Activated CD4-positive, alpha-beta T cell treated with anti-CD3 and anti-CD28 coated beads for 1 hour (primary cell): ENCODE measurements around the gene ATG7.
"Not testable (repeated sequence)": the region's sequence is repeated elsewhere in the genome, so short reads cannot be mapped to it uniquely, and the experiment has no call there.

ENCODE experiments used
- DNase-seq: peaks from one replicate; pipeline ENCODE4 v3.0.0-alpha.2; 2020

Gene ATG7

GRCh38 chr3:11391174-11391879 is 119.1 kb downstream of the ATG7 start:
- no peak for DNase-seq

DNA sequence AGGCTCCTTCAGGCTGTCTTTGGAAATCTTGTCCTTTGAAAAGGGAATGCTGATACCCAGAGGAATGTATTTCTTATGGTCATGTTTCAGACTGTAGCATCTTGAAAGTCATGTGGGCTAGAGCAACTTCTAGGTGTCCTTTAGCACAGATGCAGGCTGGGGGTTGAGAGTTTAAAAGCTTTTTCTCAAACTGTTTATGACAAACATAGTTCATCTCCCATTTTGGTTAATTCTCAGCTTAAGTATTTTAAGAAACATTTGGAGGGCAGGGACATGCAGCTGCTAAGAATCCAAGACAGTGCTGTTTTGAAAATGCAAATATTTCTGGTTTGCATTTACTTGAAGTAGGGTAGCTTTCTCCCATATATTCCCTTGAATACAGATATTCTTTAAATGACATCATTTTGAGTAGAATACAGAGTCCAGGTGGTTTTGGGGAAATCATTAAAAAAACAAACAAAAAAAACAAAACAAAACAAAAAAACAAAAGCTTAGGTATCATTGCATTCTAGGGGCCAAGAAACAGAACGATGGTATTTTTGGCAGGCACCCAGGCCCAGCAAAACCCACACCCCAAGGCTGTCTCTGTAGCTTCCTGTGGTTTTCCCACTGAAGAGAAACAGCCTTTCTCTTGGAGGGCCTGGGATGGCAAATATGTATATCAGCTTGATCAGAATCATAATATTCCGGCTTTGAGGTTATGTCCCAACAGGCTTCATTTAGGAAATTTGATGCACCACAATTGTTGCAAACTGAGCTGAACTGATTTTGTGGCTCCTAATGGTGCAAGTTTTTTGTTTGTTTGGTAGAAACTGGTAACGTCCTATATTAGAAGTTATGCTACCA is 120.0 kb downstream of the ATG7 start:
- no peak for DNase-seq

- no peak for DNase-seq
These were observed 120.6 kb downstream of the ATG7 start for GRCh38 chr3:11392860-11393114.

DNA sequence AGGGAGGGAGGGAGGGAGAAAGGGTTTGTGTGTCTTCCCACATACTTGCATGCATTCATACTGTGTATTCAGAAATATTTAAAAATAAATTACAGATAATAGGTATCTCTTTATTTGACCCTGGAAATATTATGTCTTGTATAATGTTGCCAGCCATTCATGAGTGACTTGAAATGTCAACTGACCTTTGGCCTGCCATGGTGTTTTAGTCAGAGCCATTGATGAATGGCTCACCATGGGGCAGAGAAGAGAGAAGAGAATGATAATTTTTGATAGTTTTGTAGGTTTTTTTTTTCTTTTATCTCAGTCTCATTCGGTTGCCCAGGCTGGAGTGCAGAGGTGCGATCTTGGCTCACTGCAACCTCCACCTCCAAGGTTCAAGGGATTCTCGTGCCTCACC is 121.2 kb downstream of the ATG7 start:
- no peak for DNase-seq

- DNase-seq: no peak
These were observed 122.2 kb downstream of the ATG7 start for GRCh38 chr3:11394392-11394791.

- no peak for DNase-seq
These were observed 128.0 kb downstream of the ATG7 start for GRCh38 chr3:11400213-11400612.

DNA sequence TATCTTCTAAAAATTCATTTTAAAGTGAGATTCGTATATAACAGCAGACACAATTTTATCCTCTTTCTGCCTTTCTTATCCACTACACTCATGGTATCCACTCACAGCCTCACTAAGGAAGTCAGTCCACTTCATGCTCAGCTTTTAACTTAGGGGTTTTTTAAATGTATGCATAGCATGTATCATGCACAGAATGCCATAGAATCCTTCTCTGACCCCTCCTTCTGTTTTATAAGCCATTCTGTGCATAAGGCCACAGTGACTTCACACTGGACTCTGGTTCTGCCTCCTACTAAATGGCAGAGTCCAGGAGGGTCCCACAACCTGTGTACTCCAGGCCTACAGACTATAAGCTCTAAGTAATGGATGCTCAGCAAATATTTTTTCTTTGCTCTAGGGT is 129.2 kb downstream of the ATG7 start:
- no peak for DNase-seq

DNA sequence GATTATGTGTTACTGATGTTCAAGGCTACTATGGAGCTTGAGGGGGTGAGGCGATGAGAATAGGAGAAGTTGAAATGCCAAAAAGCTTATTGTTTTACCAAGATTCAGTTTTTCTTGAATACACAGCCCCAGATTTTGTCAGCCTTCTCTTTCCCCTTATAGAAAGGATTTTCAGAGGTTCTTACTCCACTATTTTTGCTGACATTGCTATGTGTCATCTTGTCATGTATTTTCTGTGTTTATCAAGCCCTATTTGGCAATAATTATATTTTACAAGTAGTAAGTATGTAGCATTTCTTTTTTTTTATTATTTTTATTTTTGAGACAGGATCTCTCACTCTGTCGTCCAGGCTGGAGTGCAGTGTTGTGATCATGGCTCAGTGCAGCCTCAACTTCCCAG is 133.1 kb downstream of the ATG7 start:
- DNase-seq: no peak

- DNase-seq: no peak
These were observed 135.4 kb downstream of the ATG7 start for GRCh38 chr3:11407644-11408043.

- DNase-seq: not testable (repeated sequence)
These were observed 136.2 kb downstream of the ATG7 start for GRCh38 chr3:11408324-11408859.

GRCh38 chr3:11410564-11410963 is 138.4 kb downstream of the ATG7 start:
- DNase-seq: no peak

- no peak for DNase-seq
These were observed 139.8 kb downstream of the ATG7 start for GRCh38 chr3:11411956-11412355.

DNA sequence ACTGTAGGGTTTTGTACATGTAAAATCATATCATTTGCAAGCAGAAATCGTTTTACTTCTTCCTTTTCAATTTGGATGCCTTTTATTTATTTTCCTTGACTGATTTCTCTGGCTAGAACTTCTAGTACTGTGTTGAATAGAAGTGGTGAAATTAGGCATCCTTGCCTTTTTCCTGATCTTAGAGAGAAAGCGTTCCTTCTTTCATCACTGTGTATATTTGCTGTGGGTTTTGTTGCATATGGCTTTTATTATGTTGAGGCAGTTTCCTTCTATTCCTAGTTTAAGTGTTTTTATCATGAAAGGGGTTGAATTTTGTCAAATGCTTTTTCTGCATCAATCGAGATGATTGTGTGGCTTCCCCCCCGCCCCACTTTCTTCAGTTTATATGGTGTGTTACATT is 140.9 kb downstream of the ATG7 start:
- DNase-seq: no peak

DNA sequence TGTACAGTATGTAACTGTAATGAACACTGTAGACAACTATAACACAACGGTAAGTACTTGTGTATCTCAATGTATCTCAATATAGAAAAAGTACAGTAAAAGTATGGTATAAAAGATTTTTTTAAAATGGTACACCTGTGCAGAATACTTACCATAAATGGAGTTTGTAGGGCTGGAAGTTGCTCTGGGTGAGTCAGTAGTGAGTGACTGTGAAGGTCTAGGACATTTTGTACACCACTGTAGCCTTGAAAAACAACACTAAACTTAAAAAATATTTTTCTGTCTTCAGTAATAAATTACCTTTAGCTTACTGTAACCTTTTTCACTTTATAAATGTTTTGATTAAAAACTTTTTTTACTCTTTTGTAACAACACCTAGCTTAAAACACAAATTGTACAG is 142.9 kb downstream of the ATG7 start:
- no peak for DNase-seq

DNA sequence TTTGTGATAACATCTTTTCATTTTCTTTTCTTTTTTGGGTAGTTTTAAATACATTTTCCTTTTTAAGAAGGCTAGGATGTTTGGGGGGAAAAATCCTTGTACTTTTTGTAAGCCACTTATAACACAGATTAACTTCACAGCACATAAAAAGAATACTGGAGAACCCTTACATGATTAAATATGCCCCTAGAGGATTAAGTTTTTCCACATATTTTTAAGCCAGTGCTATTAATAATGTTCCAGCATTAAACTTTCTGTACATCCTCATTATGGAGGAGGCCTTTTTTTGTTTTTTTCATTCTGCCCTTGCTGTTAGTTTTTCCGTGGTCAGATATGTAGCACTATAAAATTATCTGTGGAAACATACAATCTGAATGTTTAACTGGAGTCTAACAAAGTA is 147.9 kb downstream of the ATG7 start:
- no peak for DNase-seq

- no peak for DNase-seq
These were observed 150.1 kb downstream of the ATG7 start for GRCh38 chr3:11422291-11422690.

- no peak for DNase-seq
These were observed 151.7 kb downstream of the ATG7 start for GRCh38 chr3:11423868-11424267.

GRCh38 chr3:11424277-11424676 is 152.1 kb downstream of the ATG7 start:
- no peak for DNase-seq

- DNase-seq: no peak
These were observed 158.0 kb downstream of the ATG7 start for GRCh38 chr3:11430207-11430606.

DNA sequence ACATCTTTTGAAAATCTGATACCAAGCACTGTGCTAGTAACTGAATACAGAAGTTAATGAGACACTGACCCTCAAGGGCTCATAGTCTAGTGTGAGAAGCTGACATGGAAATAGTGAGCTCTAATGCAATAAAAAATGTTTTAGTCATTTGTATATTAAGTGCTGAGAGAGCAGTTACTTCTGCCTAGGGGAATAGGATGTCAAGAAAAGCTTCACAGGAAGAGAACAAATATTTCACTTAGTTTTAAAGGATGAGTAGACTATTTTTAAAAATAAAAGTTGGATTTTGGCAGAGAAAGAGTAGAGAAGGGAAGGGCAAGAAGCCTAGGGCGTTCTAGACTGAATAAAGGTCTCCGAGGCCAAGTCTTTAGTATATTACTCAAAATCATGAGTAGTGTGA is 158.4 kb downstream of the ATG7 start:
- no peak for DNase-seq

DNA sequence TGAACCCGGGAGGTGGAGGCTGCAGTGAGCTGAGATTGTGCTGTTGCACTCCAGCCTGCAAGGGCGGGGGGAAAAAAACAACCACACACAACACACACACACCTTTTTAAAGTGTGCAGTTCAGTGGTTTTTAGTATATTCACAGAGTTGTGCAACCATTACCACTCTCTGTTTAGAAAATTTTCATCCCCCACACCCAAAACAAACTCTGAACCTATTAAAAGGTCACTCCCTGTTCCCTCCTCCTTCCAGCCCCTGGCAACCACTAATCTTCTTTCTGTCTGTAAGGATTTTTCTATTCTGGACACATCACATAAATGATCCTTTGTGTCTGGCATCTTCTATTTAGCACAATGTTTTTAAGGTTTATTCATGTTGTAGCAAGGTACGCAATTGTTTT is 159.1 kb downstream of the ATG7 start:
- DNase-seq: no peak

- no peak for DNase-seq
These were observed 161.9 kb downstream of the ATG7 start for GRCh38 chr3:11434017-11434526.

DNA sequence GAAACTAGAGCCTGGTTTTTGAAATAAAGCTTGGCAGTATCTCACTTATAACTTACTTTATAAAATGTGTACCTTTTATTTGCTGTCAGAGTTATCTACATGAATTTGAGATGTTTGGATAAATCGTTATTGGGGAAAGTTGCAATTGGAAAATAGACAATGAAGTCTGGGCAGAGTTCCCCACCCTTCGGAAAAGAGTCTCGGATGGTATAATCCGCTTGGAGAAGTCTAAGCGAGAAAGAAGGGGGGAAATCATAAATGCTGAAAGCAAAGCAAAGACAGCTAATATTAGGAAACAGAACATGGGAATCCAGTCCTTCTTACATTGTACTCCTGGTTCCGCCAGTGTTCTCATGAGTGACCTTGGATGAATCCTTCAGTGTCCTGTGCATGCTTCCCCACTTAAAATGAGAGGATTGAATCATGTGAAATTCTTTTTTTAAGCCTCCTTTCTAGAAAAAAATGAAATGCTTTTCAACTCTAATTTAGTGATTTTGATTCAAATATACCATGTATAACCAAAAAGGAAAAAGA is 162.4 kb downstream of the ATG7 start:
- no peak for DNase-seq
